Measurements from ENCODE around the gene SNX5. TPM values are rescaled to one million over a fixed set of nuclear protein-coding genes. Genes with fewer than 3 reads are reported as not detected.

The SNX5 gene
- total and polyA plus RNA-seq, 2 of the 13 experiments (the other 11 are each of a cell fraction or from before 2014, with no cell fraction given): 664 to 1,040 TPM

- TF ChIP-seq ZNF770 (CRISPR knock-in tag; IDR thresholded peaks at IDR 0.05): no peak
- no peak for TF ChIP-seq TCF7 (IDR thresholded peaks at IDR 0.05; ENCODE audit: low read depth)
- 0 out of 2 replicates have a peak, but pooled peaks have one; percentile 33 for TF ChIP-seq ZBTB26 (CRISPR knock-in tag; IDR thresholded peaks at IDR 0.05; ENCODE audit: borderline replicate concordance)
- TF ChIP-seq USF2 (IDR thresholded peaks at IDR 0.05; ENCODE audit: low read depth, low read length): no peak
- TF ChIP-seq USF2 (CRISPR knock-in tag; IDR thresholded peaks at IDR 0.05; ENCODE audit: borderline replicate concordance): no peak
- no peak for TF ChIP-seq IRF9 (CRISPR knock-in tag; IDR thresholded peaks at IDR 0.05; ENCODE audit: borderline replicate concordance)
- TF ChIP-seq PREB (CRISPR knock-in tag; IDR thresholded peaks at IDR 0.05): no peak
- TF ChIP-seq ZNF781 (CRISPR knock-in tag; IDR thresholded peaks at IDR 0.05; ENCODE audit: borderline replicate concordance, not compliant biosample characterization): no peak
- TF ChIP-seq DRAP1 (CRISPR knock-in tag; IDR thresholded peaks at IDR 0.05): no peak
- TF ChIP-seq SOX13 (IDR thresholded peaks at IDR 0.05): no peak
- peak in 1 of 2 experiments; percentile 22; a peak in 1 of 4 replicates for TF ChIP-seq SOX13 (CRISPR knock-in tag; conservative IDR thresholded peaks at IDR 0.05 in 1 of 2, IDR thresholded peaks at IDR 0.05 in 1 of 2)
- no peak for TF ChIP-seq ZBTB14 (CRISPR knock-in tag; IDR thresholded peaks at IDR 0.05)
- no peak for TF ChIP-seq ZNF205 (CRISPR knock-in tag; IDR thresholded peaks at IDR 0.05)
- TF ChIP-seq SP2 (CRISPR knock-in tag; IDR thresholded peaks at IDR 0.05): no peak
- TF ChIP-seq ZMAT3 (CRISPR knock-in tag; conservative IDR thresholded peaks at IDR 0.05): no peak
- TF ChIP-seq POLR2AphosphoS2 (IDR thresholded peaks at IDR 0.05; ENCODE audit: low read depth, low read length): no peak
- peak; percentile 48 for TF ChIP-seq STAG1 (CRISPR knock-in tag; IDR thresholded peaks at IDR 0.05)
- TF ChIP-seq ZNF468 (CRISPR knock-in tag; IDR thresholded peaks at IDR 0.05): no peak
- no peak for TF ChIP-seq ZNF788 (CRISPR knock-in tag; IDR thresholded peaks at IDR 0.05; ENCODE audit: borderline replicate concordance)
- TF ChIP-seq ZNF598 (CRISPR knock-in tag; IDR thresholded peaks at IDR 0.05; ENCODE audit: borderline replicate concordance): no peak
- TF ChIP-seq KLF12 (CRISPR knock-in tag; IDR thresholded peaks at IDR 0.05; ENCODE audit: borderline replicate concordance): no peak
Measured at GRCh38 chr20:17933711-17934110, 34.9 kb downstream of the SNX5 start (continued).
